Activated CD8-positive, alpha-beta memory T cell treated with anti-CD3 and anti-CD28 coated beads for 4 hours (primary cell): ENCODE data around the gene NDC80.

Experiments used
- DNase-seq, 2 donors: peaks; one replicate each; pipeline ENCODE4 v3.0.0-alpha.2; 2020; ENCODE audit warnings: low read depth in 2 of 2

Gene NDC80

DNA sequence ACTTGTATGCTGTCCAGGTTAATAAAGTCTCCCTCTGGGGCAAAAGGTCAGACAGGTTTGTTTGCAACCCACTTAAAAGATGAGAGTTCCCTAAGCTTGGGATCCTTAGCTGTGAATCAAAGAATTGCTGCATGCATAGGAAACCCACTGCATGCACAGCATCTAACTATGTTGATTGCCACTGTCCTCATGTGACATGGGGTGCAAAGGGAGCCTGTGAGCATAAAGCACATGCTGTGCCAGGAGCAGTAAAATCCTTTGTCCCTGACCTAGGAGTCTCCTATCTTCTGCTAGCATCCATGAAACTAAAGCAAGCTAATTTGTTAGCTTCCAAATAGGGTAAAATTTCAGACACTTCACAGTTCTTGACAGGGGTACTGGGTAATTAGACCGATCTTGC, 13.8 kb upstream of the NDC80 start:
- DNase-seq = no peak

DNA sequence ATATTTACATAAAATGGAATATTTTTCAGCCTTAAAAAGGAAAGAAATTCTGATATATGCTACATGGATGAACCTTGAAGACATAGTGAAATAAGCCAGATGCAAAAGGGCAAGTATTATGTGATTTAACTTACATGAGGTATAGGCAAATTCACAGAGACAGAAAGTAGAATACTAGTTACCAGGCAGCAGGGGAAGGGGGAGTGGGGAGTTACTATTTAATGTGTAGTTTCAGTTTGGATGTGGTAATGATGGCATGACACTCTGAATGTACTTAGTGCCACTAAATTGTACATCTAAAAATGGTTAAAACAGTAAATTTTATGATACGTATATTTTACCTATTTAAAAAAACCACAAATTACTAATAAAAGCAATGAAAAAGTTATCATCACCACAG, 12.1 kb upstream of the NDC80 start:
- DNase-seq = no peak

DNA sequence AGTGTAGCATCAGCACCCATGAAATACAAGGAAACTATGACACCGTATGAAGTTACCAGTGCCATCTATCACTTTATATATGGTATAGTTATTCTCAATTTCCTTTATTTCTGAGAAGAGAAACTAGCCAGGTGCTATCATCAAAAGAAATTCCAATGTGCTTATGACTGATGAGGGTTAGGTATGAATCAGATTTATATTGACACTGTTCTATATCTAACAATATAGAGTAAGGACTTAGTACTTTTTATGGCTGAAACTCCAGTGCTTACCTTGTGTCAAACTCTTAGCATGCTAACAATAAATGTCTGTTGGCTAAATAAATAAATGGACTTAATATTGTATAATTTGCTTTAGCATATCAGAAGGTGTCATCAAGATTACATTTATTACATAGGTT, 7.0 kb upstream of the NDC80 start:
- DNase-seq = no peak

DNA sequence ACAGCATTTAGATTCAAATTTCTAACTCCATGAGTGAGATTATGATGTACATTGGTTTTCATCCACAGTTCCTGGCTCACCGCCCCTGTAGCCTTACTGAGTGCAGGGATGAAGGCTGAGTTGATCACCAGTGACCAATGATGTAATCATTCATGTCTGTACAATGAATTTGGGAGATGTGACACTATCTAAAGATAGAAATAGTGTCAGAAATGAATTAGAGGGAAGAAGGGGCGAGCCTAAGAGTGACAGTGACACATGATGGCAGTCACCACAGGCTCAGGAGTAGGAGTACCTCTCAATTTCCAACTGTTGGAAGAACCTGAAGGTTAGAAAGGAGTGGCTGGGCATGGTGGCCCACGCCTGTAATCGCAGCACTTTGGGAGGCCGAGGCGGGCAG, 3.2 kb upstream of the NDC80 start:
- no peak for DNase-seq

DNA sequence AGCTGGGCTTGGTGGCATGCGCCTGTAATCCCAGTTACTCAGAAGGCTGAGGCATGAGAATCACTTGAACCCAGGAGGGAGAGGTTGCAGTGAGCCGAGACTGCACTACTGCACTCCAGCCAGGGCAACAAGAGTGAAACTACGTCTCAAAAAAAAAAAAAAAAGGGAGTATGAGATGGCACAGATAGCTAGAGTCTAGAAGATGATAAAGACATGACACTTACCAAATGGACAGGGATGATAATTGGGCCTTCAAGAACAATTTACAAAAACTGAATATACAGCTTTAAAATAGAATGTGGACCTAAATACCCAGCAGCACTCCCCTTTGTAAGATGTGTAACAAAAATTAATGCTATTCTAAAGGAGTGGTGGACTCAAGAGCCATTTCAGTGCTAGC, 2.8 kb upstream of the NDC80 start:
- DNase-seq = no peak

DNA sequence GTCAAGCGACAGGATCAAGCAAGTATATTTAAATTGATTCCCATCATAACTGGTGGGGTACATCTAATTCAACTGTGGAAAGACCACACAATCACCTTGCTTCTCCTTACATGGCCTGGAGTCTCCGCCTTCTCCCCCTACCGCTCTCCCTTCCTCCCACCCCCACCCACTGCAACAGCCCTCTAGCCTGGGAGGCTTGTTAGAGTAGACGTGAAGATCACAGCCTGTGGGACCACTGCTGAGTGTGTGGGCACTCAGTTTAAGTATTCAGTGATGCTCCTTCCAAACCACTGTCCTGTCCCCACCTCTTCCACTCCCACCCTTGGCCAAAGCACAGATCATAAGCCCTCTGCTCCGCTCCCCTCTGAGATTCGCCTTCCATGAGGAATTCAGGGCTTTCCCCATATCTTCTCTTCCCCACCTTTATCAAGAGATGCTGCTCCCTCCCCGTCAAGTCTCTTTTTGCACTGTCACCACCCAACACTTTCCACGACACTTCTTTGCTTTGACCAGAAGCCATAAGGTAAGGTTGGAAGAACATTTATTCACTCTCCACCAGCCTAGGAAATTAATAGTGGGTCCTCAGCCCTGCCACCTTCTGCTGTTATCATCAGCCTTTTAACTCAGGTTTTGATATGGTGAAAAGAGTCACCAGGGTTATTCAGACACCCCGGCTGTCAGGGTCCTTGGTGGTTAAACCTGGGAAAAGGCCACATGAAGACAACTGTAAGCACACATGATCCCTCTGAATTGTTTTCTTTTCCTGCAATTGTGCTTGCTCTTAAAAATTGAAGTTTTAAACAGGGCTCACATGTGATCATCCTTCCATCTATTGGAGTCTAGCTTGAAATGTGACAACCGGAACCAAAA, 1.8 kb upstream of the NDC80 start:
- DNase-seq = no peak

DNA sequence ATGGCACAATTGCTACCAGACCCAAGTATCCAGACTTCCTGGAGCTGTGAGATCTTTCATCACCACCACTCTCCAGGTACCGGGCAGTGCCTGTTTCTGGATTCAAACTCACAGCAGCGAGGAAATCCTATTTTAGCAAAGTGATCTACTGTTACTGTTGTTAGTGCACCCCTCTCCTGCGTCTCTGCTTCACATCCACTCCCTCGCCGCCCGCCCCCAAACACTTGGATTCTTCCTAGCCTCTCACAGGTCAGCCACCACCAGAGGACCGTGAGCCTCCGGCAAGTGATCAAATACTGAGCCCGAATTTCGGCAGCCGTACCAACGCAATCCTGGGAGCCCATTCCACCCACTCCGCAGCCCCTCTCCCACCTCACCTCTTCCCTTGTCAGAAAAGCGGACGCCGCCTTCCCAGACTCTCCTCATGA, 571 bp upstream of the NDC80 start:
- peak; percentile 12 to 38 for DNase-seq

DNA sequence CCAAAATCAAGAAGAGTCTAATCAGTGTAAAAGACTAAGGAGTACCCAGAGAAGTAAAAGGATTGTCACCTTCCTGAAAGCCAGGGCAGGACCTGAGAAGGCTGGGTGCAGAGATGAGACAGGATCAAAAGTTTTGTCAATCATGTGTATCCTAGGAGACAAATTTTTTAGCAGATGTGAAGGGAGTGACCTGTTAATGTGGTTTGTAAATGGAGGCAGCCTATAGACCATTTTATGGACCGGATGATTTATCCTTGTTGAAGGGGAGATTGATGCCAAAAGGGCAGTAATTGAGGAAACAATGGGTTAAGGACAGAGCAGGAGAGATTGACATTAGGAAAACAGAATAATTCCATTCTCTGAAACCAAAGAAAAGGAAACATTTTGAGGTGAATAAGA, 813 bp downstream of the NDC80 start:
- no peak for DNase-seq

DNA sequence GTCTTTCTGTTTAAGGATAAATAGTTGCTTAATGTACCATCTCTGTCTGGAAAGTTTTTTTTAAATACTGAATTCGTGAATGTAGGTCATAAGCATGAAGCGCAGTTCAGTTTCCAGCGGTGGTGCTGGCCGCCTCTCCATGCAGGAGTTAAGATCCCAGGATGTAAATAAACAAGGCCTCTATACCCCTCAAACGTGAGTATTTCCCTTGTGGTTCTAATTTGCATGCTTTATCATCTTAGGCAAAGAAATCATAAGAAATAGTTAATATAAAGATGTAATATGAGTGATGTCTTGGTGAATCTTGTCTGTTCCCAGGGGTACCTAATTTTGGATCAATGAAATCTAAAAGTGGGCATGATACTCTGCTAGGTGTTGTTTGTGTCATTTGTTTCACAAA, 1.5 kb downstream of the NDC80 start:
- no peak for DNase-seq

DNA sequence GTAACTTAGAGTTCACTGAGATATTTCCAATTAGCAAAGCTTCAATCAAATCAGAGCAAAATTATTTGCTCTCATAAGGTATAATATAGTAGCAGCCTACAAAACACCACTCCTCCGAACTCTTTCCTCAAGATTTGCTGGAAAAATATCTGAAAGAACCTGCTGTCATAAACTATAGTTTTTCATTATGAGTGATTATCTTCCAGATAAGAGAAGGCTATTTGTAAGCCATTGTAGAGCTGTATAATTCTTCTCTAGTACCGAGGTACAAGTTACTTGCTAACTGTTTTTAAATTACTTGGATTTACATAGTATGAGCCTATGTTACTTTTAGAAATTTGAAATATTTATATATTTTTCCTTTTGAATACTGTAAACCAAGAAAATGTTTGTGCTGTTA, 2.1 kb downstream of the NDC80 start:
- DNase-seq = no peak

DNA sequence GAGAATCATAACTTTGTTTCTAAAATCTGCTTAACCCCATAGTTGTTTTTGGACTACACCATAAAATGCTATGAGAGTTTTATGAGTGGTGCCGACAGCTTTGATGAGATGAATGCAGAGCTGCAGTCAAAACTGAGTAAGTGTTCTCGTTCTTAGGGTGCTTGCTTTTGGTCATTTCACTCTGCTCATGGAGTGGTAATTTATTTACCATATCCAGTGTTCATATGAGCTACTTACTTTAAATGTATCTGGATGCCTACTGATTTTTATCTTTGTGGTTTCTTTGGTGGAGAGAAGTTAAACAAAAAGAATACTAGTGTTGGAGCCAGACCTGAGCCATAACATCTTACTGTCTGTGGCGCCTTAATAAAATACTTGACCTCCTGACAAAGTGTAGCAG, 16.4 kb downstream of the NDC80 start:
- DNase-seq = no peak

DNA sequence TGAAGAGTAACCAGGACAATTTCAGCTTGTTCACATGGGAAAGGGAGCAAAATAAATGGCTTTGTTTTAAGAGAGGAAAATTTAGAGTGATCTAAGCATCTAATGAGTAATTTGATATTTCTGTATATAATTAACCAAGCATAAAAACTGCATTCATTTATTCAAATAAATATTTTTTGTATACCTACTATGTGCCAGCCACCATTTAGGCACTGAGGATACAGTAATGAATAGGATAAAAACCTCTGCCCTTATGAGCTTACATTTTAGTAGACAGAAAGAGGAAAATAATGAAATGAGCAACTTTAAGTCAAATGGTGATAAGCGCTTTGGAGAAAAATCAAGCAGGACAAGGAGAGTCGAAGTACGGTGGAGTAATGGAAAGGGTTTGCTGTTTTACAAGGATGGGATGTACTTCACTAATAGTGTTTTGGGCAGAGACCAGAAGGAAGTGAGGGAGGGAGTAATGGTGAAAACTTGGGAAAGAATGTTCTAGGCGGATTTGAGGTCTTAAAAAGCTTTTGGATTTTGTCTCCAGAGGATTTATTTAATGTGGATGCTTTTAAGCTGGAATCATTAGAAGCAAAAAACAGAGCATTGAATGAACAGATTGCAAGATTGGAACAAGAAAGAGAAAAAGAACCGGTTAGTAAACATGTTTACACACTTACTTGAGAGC, 17.4 kb downstream of the NDC80 start:
- no peak for DNase-seq

DNA sequence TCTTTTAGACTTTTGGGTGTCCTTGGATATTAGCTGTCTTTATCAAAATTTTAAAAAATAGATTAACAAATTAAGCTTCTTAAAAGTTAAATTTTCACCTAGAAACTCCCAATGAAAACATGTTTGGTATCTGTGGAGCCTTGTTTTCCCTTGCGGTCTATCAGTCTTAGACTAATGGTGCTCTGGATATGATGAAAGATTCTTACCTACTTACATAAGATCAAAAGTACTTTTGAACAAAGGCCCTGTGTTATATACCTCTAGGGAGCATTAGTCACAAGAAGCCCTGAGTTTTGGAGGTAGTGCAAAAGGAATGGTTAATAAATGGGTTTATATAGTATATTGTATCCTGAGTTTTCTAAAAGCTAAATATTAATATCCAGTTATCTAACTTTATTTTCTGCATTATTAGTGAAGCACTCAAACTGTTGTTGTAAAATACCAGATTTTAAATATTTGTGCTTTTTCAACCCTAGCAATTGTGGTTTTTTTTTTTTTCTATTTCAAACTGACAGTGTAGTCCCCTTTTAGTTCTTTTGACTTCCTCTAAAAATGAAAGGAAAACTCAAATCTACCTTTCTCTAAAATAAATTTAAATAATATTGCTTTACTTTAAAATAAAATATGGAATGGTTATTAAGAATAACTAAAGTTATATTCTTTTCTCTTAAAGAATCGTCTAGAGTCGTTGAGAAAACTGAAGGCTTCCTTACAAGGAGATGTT, 18.1 kb downstream of the NDC80 start:
- DNase-seq = no peak

DNA sequence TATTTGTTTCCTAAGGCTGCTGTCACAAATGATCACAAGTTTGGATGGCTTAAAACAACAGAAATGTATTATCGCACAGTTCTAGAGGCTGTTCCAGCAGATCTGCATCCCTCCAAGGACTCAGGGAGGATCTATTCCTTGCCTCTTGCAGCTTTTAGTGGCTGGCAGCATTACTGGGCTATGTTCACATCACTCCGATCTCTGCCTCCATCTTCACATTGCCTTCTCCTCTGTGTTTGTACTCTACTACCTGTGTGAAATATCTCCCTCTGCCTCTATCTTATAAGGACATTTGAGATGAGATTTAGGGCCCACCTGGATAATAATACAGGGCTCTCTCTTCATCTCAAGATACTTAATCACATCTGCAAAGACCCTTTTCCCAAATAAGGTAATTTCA, 18.9 kb downstream of the NDC80 start:
- no peak for DNase-seq

DNA sequence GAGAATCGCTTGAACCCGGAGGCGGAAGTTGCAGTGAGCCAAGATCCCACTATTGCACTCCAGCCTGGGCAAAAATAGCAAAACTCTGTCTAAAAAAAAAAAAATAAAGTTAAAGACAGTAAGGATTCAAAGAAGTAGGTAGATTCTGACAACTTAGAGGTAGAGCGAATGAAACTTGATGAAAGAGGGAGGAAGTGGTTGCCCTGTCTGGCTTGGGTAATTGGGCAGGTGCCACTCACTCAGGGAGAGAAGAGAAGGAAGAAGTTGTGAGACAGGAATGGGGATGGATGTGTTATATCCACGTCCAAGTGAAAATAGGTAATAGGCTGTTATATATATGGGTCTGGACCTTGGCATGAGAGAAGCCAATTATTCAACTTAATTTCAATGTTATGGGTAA, 26.3 kb downstream of the NDC80 start:
- DNase-seq = no peak

DNA sequence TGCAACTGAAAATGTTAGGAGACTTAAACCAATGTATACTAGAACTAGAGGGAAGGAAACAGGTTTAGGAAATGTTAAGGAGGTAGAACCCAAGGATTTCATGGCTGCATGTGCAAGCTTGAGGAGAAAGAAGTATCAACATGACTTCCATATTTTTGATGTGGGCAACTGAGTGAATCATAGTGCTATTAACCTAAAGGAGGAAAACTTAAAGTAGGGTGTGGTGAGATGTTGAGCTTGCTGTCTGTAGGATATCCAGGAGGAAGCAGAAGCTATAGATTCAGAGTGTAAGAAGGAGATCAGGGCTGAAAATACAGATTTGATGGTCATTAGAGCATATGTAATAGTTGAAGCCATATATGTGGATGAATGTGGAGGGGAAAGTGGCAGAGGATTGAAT, 31.5 kb downstream of the NDC80 start:
- DNase-seq = no peak

DNA sequence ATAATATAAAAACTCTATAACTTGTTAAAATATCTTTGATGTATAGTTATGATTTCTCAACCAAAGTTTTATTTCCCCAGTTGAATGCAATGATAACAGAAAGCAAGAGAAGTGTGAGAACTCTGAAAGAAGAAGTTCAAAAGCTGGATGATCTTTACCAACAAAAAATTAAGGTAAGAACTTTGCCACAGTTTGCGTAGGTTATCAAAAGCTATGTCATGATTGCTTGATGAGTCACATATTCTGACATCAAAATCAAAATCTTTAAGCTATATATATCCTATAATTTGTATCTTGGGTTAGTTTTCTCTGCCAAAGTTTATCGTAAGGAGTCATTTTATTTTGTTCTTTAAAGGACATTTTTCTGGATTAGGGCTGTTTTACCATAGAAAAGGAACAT, 35.0 kb downstream of the NDC80 start:
- DNase-seq = no peak

DNA sequence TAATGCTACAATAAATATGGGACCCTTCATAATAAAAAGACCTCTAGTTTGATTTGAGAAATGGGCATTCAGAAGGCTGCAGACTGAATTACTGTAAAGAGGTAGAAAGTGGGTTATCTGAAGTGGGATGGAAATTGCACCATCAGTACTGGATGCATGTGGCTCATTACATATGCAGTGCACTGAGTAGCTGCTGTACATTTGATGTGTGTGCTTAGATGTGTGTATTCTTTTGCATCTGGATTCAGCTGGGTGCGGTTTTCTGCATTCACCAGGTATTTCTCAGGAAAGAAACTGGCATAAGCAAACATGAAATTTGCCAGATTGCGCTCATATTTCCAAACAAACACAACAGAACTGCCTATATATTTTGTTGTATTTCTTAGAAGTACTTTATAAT, 38.2 kb downstream of the NDC80 start:
- no peak for DNase-seq

DNA sequence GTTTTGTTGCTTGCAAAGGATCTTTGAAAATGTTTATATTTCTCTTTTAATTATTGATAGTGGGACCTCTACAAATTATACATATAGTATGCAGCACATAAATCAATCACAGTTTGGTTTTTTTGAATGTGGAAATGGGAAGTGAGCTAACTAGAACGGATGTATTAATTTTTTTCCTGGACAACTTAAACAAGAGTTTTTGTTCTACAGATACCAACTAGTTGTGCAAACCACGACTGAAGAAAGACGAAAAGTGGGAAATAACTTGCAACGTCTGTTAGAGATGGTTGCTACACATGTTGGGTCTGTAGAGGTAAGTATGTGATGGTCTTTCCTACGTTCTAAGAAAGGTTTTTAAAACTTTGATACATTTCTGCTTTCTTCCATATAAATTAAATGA, 39.2 kb downstream of the NDC80 start:
- DNase-seq = no peak

DNA sequence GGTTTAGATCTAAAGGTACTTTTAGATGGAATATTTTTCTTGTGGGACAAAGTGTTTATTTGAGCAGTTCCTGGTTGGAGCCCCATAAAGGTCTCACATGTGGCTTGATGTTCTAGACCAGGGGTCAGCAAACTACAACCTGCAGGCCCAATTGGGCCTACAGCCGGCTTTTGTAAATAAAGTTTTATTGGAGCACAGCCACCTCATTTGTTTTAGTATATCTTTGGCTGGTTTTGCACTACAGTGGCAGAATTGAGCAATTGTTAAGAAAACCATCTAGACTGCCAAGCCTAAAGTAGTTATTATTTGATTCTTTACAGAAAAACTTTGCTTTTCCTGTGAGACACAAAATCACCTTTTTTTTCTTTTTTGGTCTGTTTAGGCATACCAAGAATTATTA, 41.6 kb downstream of the NDC80 start:
- DNase-seq = no peak

DNA sequence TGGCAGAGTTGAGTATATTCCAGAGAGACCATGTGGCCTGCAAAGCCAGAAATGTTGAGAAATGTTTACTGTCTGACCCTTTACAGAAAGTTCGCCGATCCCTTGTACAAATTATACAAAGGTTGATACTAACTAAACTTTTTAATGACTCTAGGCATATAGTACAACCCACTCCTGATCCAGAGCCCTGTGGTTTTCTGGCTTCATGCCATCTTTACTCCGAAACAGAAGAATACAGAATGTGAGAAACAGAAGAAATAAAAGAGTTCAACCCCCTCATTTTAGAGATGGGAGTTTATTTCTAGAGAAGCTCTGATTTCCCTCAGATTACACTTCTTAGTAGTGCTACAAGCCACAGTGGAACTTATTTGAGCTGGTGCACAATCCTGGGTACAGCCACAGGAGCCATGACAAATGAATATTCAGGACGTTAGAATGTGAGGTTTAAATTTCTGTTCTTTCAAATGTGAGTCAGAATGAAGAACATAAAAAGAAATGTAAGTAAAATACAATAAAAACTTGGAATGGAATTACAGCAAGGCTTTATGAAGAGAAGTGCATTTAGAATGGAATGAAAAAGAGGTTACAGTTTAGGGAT, 46.1 kb downstream of the NDC80 start:
- DNase-seq = no peak

DNA sequence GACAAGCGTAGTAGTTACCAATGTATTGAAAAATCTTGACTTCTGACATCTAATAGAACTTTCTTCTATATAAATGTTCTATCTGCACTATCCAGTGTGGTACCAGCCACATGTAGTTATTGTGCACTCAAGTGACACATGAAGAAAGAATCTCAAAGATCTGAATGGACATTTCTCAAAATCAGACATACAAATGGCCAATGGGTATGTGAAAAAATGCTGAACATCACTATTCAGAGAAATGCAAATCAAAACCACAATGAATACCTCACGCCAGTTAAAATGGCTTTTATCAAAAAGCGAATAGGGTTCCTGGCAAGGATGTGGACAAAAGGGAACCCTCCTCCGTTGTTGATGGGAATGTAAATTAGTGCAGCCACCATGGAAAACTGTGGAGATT, 46.7 kb downstream of the NDC80 start:
- no peak for DNase-seq
